GM19452 (cell line): ENCODE data around the gene CDH10.

ENCODE experiments used
- ATAC-seq: cut with Tn5 transposase; IDR thresholded peaks from one replicate; pipeline ENCODE4 v1.9.1; 2021; ENCODE audit not compliant: unreplicated experiment

CDH10 gene

DNA sequence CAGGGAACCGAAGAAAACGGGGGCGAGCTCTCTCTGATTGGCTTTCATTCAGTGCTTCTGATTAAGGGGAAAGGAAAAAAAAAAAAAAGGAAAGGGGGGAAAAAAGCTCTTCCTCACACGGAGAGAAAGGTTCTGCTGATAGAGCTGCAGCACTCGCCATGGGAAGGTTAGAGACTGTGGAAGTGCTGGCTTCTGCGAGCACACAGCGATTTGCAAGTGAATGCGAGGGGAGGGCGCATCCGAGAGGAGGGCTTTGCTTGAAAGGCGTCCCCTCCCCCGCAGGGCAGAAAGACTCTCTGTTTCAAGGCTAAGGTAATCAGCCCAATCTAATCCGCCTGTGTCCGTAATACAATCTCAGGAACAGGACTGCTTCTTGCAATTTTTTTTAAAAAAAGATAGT lies at the start of gene CDH10:
Gene CDH10, minus strand, starts transcription at position 218 of the 400 bp plus-strand sequence. CDS start 51,488 bp downstream, outside the sequence.
- ATAC-seq, result no peak

DNA sequence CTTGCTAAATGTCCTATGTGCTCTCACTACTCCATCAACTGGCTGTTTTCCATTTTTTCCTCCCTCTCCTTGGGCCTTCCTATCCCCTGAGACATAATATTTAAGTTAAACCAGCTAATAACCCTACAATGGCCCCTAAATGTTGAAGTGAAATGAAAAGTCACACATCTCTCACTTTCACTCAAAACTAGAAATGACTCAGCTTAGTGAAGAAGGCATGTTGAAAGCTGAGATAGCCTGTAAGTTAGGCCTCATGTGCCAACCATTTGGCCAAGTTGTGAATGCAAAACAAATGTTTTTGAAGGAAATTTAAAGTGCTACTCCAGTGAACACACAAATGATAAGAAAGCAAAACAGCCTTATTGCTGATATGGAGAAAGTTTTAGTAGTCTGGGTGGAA lies 48.8 kb upstream of the CDH10 start:
- ATAC-seq, result no peak

DNA sequence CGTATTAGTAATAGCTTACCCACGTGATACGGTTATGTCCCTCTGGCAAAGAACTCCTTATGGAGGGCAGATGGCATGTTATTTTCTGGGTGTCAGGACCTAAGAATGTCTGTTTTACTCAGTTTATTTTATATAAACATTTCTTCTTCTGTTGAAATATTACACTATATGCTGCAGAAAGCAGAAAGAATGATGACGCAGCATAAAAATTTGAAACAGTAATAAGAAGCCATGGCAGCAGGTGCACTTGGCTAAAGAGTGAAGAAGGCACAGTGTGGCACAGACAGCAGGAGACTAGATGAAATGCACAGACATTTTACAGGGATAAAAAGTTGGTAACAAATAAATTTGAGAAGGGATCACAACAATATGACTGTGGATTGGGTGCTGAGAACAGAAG lies 46.3 kb upstream of the CDH10 start:
- ATAC-seq, result no peak

DNA sequence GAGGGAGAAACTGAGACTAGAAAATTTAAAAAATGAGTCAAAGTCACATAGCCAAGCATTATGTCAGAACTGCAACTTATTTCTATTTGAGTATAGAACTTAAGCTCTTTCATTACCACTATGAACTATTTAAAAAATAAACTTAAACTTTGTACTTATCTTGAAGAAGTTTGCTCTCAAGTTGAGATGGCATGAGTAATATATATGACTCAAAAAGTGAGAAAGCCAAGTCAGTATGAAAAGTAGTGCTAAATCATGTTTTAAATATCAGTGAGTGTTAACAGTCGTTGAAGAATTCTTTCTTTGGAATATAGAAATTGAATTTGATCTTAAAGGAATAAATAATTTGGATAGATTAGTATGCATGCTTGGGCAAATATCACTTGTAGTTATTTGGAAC lies 36.3 kb upstream of the CDH10 start:
- ATAC-seq, result no peak

DNA sequence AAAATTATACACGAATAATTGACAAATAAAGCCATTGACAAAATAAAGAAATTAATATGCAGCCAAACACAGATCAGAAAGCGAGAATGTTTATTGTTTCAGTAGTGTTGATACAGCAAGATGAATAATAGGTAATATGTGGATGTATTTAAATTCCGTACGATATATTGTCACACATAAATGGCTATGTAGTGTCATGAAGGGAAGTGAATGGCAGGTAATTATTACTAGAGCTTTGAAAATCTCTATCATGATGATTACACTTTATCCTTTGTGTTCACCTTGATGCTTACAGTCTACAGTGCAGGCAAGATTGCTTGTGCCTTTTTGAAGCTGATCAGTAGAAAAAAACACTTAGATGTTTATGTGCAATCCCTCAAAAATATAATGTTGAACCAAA lies 23.3 kb upstream of the CDH10 start:
- ATAC-seq, result no peak

DNA sequence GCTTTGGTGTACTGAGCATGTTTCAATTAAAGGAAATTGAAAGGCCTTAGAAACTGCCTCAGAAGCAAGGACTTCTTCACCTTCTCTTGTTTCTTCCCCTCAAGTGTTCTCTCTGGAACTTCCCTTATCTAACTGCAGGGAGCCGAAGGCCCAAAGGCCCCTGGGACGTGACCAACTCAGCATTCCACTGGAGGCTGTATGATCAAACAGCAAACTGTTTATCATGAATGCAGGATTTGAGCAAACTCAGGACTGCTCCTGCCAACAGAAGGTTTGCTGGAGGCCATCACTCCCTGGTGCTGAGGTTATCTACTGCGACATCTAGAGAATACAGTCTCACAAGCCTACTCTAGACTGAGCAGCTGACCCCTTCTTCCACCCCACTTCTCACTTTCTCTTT lies 4.8 kb upstream of the CDH10 start:
- no peak for ATAC-seq

DNA sequence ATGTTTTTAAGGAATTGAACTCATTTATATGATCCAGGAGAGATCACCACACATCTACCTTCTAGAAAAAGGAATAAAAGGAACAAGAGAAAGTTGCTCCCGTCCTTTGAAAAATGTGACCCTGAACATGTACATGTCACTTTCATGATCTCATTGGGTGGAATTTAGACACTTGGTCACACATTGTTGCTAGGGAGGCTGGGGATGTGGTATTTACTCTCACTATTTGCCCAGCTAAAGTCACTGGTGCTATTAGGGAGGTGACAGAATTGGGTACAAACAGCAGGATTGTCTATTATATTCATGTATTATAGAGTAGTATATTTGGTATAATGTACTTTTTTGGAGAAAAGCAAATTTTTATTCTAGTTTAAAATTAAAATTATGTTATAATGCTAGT lies 2.1 kb upstream of the CDH10 start:
- no peak for ATAC-seq

DNA sequence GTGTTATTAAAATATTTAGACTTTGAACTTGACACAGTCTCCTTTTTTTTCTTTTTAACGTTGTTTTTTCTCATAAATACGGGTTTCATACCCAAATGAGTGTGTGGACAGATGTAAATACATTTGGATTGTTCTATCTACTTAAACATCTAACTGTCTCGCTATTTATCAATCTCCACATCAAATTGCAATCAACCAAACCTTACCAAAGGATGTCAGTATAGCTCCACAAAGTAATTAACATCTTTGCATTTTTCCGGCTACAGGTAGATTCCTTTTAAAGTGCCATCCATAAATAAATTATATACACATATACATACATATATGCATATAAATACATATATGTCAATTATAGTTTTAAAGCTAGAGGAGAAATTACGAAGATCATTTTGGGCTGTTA lies 705 bp upstream of the CDH10 start:
- no peak for ATAC-seq

DNA sequence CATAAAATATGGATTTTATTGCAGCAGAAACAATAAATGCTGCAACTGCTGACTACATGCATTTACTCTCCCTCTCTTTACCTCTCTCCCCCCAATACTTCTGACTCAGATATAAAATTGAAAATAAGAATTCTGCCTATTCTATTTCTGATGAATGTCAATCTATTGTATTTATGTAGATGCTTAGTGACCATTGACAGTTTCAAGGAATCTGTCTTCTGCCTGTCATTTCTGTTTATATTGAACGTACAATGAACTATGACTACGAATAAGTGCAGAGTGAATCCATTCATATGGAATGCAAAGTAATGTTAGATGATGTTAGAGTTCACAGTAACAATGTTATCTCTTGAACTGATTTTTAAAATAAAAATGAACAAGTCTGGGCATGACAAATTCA lies 898 bp downstream of the CDH10 start:
- ATAC-seq, result no peak

DNA sequence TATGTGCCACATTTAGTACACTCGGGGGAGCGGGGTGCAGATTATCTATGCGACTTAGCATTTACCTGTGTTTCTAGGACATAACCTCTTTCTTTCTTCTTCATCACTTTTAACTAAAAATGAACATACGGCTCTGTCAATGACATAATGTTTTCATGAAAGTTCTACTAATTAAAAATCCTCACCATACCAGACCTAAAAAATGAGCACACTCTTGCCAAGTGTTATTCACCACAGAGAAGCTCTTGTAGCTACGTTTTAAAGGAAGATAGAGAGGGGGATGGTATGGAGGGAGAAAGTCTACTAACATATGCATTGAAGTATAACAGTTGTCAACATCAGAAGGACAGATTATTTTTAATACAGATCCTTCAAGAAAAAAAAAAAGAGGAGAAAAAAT lies 1.6 kb downstream of the CDH10 start:
- ATAC-seq, result no peak

DNA sequence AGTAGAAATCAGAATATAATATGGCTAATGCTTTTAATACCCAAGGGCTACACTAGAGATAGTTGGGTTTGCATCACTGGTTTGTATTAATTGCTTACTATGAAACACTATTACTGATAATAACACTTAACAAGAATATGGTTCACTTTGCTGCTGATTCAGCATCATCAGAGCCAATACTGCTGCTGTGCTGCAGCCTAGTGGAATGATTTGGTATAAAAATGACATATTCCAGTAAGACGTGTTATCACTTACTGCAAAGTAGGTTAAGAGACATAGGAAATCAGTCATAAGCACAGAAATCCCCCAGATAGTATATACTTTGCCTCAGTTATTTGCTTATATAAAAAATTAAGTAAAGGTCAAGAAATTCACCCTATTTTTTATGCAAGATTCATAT lies 2.8 kb downstream of the CDH10 start:
- ATAC-seq, result no peak

DNA sequence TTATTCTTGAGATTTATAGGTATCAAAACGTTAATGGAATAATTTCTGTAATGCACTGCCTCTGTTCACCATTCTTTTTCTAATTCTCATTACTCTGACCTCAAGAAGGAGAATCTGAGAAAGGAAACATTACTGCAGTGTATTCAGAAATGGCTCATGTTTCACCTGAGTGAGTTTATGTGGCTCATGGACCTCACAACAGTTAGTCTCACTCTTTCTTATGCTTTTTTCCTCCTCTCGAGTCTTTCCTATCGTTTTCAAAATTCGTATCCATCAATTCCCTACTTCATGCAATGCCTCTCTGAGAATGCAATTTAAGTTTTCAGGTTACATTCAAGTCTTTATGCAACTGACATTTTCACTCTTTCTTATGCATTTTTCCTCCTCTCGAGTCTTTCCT lies 9.6 kb downstream of the CDH10 start:
- no peak for ATAC-seq

DNA sequence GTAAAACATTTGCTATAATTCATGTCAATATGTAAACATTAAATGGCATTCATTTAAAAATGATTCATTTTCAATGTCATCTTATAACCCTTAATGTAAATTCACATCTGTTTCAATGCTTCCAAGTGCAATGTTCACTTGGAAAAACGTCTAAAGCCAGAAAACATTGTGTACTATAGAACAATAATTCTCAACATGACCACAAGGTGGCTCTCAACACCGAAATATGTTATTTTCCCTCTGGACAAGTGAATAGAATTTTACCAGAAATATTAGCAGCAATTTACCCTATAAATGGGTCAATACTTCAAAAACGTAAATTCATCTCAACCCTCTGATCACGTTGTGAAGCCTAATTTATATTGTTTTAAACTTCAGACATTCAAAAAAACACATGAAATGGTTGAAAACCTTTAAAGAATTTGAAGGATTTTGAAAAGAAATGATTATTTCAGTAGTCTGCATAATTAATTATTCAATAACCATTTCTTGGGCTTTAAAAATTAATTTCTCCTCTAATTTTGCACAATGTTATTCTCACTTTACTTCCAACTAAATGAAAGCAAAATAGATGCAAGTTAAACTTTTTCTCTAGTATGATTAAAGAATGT lies 11.0 kb downstream of the CDH10 start:
- ATAC-seq, result no peak

DNA sequence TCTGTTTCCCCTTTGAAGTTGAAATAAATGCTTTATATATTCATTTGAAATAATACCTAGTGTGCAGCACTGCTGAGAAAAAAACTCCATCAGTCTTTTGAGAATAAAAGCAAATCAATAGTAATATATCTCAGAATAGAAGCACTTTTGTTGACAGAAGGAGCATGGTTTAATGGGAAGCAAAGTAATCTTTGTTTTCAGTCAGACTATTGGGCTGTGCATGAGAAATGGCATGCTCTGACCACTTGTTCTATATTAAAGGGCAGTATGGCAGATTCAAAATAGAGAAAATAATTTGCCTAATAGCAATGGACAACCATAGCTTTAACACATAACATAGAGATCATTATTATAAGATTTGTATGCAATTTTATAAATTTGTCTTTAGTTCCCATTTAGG lies 12.4 kb downstream of the CDH10 start:
- no peak for ATAC-seq

DNA sequence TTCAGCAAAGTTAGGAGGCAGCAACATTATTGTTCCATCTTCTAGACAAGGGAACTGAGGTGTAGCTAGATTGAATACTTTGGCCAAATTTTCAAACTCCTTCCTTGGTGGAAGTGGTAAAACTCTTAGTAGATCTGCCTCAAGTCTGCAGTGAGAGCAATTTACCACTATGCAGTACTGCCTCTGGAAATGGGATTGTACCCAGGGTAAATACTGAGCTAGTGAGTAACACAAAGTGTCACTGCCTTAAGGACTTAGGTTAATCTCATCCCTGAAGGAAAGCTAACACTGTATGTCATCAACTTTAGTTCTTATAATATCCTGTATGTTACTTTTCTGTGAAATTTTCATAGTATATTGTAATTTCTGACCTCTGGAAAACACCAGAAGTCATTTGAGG lies 13.9 kb downstream of the CDH10 start:
- no peak for ATAC-seq

DNA sequence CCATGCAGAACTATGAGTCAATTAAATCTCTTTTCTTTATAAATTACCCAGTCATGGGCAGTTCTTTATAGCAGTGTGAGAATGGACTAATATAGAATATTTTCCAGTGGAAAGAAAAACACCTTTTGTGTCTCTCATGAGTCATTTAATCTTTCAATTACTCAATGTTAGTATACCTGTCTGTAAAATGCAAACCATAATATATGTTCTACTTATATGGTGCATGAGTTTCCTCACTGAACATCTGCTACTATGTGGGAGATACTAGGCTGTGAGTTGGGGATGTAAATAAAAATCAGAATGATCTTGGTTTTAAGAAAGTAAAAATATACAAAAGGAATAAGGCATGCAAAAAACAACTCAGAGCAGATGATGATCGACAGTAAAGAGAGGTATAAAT lies 15.0 kb downstream of the CDH10 start:
- no peak for ATAC-seq

DNA sequence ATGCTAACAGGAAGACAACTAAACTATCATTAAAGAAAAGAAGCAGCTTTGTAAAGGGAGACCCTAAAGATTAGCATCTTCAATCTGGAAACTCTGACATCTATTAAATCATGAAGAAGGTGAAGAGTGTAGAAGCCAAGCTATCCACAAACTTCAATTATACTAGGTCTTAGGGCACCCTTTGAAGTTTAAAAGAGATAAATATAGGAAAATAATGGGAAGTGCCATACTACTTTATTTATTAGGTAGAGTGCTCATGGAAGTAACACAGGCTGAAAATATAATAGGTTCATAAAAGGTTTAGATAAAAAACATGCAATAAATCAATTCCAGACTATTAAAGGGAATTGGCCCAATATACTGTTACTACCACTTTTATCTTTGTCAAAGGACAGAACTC lies 19.9 kb downstream of the CDH10 start:
- ATAC-seq, result no peak

DNA sequence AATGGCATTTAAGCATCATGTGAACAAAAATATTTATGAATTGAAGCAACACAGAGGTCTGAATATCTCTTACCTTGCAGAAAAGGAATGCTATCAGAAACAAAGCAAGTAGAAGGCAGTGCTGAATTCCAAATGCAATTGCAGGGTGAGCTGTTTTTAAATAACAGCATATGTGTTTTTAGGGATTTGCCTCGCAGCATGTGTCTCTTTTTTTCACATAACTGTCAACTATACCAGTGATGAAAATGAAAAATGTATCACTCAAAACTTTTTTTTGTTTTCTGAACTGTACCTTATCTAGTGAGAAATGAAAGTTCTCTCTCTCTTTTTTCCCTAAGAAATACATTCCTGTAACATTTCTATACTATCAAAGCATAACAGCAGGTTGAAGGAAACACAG lies 21.2 kb downstream of the CDH10 start:
- ATAC-seq, result no peak

DNA sequence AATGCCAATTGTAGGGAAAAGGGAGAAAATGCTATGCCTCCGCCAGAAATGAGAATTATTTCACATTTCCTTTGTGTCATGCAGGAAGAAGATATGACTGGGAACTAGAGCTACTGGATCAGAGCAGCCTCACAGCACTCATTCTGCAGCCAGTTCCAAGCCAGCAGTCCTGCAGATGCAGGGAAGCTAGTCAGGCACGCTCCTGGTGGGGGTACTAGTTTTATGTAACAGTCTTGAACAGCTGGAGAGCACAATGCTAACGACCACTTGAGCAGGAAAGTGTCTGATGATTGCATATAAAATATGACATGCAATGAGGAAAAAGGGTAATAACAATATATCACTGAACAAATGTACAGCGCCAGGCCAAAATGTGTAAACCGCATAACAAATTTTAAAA lies 21.7 kb downstream of the CDH10 start:
- no peak for ATAC-seq

DNA sequence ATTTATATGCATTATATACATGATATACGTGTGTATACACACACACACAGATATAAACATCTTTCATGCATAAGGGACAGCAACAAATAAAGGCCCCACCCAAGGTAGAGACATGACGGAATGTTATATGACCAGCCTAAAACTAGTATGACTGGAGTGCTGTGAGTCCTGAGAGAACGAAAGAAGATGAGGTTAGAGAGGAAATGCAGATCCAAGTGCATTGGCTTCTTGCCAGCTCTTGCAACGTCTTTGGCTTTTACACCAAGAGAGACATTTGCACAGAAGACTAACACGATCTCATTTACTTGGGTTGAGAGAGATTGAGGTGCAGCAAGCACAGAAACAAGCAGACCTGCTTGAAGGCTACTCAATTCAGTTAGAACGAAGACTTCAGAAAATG lies 23.0 kb downstream of the CDH10 start:
- no peak for ATAC-seq

DNA sequence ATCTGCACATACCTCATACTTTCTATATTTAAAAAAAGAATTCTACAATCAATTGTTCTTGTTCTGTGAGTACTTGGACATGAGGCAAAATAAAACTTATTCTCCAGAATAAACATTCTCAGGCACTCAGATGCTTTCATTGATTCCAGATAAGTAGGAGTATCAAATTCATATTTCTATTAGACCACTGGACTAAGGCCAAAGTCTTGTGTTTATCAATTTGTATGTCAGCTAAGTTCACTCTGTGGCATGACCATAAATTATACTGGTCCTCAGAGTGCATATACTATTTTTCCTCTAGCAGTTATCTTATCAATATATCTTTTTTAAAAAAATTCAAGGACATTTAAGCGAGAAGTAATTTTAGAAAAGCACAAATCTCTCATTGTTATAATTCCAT lies 28.2 kb downstream of the CDH10 start:
- no peak for ATAC-seq

DNA sequence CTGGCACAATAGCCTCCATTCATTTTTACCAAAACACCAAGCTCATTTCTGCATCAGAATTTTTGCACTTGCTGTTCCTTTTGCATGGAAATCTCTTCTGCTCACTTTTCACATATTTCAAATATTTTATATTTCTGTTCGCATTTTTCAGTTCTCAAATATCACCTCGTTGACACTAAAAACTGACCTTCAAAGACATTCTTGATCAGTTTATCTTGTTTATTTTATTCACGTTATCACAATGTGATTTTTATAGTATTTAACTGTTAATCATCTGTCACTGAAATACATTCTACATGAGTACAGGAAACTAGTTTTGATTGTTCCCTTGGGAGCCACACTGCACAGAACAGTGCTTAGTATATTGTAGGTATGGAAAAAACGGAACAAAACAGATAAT lies 29.6 kb downstream of the CDH10 start:
- ATAC-seq, result no peak

DNA sequence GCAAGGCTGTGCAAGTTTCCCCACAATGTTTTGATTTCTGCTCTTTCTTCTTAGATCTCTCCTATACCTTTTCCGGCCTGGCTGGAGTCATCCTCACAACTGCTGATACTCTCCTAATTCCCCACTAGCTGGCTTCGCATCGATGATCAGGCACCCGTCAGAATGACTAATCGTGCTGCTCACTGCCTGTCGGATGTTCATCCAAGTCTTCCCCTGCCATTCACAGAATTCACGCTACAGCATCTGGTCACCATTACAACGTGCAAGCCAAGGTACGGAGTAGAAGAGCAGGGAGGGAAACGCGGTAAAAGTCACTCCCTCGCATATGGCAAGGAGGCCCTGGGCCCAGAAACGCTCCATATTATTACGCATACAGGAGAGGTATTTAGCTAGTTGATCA lies 35.1 kb downstream of the CDH10 start:
- ATAC-seq, result no peak

DNA sequence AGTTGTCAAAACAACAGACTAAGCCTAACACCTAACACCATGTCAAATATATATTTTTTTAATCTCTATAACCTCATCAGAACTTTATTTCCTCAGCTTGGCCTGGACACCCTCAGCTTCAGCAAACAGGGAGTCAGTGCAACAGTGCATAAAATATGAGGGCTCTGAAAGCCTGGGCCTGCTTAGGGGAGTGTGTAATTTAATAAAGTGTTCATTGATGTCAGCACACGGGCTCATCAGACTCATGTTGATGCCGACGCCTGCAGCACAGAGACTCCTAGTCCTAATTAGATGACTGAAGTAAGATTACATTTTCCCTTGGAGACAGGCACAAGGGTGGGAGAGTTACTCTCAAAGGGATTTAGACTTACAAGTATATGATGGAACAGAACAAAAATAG lies 37.8 kb downstream of the CDH10 start:
- no peak for ATAC-seq
